BJ (cell line): ENCODE measurements around the gene SMAD6. TPM values are rescaled to one million over a fixed set of nuclear protein-coding genes. Genes with fewer than 3 reads are reported as not detected.
"Not testable (repeated sequence)": the region's sequence is repeated elsewhere in the genome, so short reads cannot be mapped to it uniquely, and the experiment has no call there.

Experiments used
- CTCF ChIA-PET: fragments of 350-600 bp; formaldehyde crosslinking; extraction: SDS; loops from one replicate; lab custom pipeline; 2021; ENCODE audit warnings: antibody characterized with exemption, inconsistent platforms; lab: Yijun Ruan, JAX
- POLR2A ChIA-PET: fragments of 300-600 bp; sonication (Branson Sonifier 250); formaldehyde crosslinking; extraction: SDS; loops from one replicate; lab custom pipeline; 2021; ENCODE audit warnings: antibody characterized with exemption; lab: Charles Lee
- DNase-seq: peaks from one replicate; pipeline ENCODE4 v3.0.0-alpha.2; 2011; ENCODE audit warnings: low read depth
- H3K27me3 ChIP-seq: 2 replicates; pipeline ENCODE4 v1.6.0; 2011; ENCODE audit warnings: low read length; ENCODE audit not compliant: control insufficient read depth, insufficient read depth
- H3K36me3 ChIP-seq: 2 replicates; pipeline ENCODE4 v1.5.1; 2011; ENCODE audit warnings: low read length; ENCODE audit not compliant: control insufficient read depth, insufficient read depth
- H3K4me3 ChIP-seq: 2 replicates; pipeline ENCODE4 v1.5.1; 2011; ENCODE audit warnings: low read depth, mild to moderate bottlenecking, control low read depth, low read length
- polyA plus RNA-seq: library from polyadenylated mRNA; depleted of rRNA; stranded (reverse); fragments of >200 nt; gene quantifications from 2 replicates; pipeline ENCODE4 v1.2.3, GENCODE V29; 2011
- TF ChIP-seq, protein P1 (sequence below): IDR thresholded peaks from 2 replicates; pipeline ENCODE4 v1.5.1; 2011; ENCODE audit warnings: low read depth, mild to moderate bottlenecking, control low read depth, inconsistent platforms, low read length, moderate library complexity; ENCODE audit not compliant: insufficient read depth

SMAD6 gene
- polyA plus RNA-seq, 1 experiment: 3.8 TPM

DNA sequence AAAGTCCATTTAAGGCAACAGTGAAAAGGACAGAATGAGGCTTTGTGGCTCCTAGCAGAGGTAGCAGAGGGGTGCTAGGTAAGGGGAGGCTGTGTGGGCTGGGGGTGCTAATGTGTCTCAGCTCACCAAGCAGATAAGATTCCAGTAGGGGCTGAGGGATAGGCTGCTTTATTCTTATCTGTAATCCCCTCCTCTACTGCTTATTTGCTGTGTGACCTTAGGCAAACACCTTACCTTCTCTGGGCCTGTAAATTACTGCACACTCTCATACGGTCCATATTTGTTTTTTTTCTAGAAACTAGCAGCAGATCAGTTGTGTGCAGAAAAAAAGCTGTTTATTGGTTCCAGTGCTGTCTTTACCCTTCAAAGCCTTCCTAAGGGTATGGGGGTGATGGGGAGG, 52.8 kb downstream of the SMAD6 start:
- ChIA-PET POLR2A (no interaction called here), CTCF (interaction anchor here (1.1 to 2.1 kb wide), 3 partner anchors 12 to 96 kb away, joined by 3 to 8 read pairs (median 3); no protein-coding TSS in a partner anchor)
- no peak overlapping the region for H3K4me3 ChIP-seq
- no peak for DNase-seq
- TF ChIP-seq, protein P1, sequence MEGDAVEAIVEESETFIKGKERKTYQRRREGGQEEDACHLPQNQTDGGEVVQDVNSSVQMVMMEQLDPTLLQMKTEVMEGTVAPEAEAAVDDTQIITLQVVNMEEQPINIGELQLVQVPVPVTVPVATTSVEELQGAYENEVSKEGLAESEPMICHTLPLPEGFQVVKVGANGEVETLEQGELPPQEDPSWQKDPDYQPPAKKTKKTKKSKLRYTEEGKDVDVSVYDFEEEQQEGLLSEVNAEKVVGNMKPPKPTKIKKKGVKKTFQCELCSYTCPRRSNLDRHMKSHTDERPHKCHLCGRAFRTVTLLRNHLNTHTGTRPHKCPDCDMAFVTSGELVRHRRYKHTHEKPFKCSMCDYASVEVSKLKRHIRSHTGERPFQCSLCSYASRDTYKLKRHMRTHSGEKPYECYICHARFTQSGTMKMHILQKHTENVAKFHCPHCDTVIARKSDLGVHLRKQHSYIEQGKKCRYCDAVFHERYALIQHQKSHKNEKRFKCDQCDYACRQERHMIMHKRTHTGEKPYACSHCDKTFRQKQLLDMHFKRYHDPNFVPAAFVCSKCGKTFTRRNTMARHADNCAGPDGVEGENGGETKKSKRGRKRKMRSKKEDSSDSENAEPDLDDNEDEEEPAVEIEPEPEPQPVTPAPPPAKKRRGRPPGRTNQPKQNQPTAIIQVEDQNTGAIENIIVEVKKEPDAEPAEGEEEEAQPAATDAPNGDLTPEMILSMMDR: no peak
- H3K36me3 ChIP-seq: peaks cover 7% of the 10 kb centered on the region
- no peaks in the 10 kb centered on the region for H3K27me3 ChIP-seq

DNA sequence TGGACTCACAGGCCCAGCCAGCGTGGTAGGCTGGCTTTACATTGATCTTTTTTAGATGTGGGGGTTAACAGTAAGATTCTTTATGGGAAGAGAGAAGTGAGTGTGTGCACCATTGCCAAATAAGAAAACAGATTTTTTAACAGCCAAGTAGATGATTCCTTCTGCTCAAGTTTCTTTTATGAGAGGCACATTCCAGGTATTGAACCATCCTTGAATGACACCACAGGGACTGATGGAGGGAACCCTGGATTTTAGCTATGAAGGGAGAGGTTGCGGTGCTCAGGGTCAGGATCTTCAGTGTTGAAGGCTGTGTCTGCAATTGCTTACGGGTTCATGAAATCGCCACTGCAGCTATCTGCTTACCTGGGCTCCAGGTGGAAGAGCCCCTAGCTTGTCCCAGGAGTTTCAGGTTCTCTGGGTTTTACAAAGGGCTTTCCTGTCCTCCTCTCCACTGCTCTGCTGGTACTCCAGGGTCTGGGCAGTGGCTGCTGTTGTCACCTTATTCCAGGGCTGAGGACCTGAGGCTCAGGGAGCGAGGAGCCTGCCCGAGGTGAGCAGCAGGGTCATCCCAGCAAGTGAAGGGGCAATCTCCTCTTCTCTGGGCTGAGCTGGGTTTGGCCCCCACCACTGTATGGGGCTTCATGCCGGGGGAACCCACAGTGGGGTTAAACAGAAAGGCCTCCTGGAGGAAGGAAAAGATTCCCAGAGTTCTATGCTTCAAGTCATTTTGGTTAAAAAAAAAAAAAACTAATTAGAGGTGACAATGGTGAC, 53.4 kb downstream of the SMAD6 start:
- Histone ChIP-seq H3K27me3 (no peaks in the 10 kb centered on the region), H3K36me3 (peaks cover 10% of the 10 kb centered on the region), H3K4me3 (no peak overlapping the region)
- CTCF ChIA-PET: interaction anchor here (0.8 to 2.1 kb wide), 2 partner anchors 35 to 96 kb away, joined by 4 to 8 read pairs; no protein-coding TSS in a partner anchor
- POLR2A ChIA-PET: no interaction called here
- DNase-seq: no peak
- TF ChIP-seq, protein P1: no peak

DNA sequence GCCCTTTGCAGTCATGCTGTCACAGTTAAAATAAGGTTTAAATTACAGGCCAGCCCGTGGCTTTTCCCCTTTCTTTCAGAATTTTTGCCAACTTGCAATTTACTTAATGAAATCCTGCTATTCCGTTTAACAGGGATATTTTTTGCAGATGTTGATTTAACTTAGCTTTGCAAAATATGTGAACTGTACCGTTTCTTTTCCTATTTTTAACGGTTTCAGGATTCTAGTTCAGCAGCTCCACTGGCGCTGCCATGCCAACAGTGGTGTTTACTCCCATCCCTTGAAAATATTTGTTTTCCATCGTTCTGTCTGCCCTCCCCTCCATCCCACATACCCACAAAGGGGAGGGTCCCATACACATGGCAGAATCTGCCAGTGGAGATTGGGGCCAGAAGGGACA, 54.3 kb downstream of the SMAD6 start:
- H3K27me3 ChIP-seq: no peaks in the 10 kb centered on the region
- ChIA-PET POLR2A (no interaction called here), CTCF (interaction anchor here (0.6 to 0.9 kb wide), 3 partner anchors 36 to 1819 kb away, joined by 3 to 4 read pairs (median 3); no protein-coding TSS in a partner anchor)

DNA sequence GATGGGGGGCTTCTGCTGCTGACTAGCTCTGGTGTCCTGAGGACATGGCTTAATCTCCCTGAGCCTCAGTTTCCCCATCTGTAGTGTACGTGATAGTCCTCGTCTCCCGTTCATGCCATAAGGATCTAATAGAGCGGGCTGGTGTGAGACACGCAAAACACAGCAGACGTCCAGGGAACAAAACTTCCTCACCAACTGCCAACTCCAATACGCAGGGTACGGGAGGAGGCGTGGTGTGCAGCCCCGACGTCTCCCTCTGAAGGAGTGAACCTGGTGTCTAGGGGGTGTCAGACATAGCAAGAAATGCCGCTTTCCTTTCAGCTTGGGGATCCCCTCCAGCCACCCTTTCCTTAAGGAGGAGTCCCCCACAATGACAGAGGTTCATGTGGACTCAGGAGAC, 55.0 kb downstream of the SMAD6 start:
- TF ChIP-seq, protein P1: no peak
- H3K4me3 ChIP-seq: no peak overlapping the region
- DNase-seq: no peak
- POLR2A ChIA-PET: no interaction called here
- CTCF ChIA-PET: interaction anchor here (0.6 to 3.6 kb wide), 3 partner anchors 17 to 1286 kb away, joined by 3 to 14 read pairs (median 4); no protein-coding TSS in a partner anchor
- no peaks in the 10 kb centered on the region for H3K27me3 ChIP-seq
- H3K36me3 ChIP-seq: peaks cover 10% of the 10 kb centered on the region

More for the DNA sequence above, 54.3 kb downstream of the SMAD6 start:
- Histone ChIP-seq H3K4me3 (no peak overlapping the region), H3K36me3 (peaks cover 10% of the 10 kb centered on the region)
- TF ChIP-seq, protein P1: no peak
- DNase-seq: no peak

DNA sequence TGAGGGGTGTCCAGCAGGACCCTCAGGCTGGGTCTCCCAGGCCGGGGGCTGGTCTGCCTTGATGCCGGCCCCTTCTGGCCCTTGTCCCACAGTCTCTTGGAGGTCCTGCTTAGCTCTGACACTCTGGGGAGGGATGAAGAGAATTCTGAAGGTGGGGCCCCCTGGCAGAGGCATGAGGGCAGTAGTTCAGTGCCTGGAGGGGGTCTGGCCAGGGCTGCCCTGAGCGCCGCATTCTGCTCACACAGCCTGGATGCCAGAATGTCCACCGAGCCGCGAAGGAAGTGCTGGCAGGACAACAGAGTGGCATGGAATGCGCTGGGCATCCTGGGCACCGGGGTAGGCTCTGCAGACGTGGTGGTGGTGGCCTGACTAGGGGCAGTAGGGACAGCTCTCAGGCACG, 55.5 kb downstream of the SMAD6 start:
- no peak for DNase-seq
- H3K27me3 ChIP-seq: no peaks in the 10 kb centered on the region
- H3K4me3 ChIP-seq: no peak overlapping the region
- TF ChIP-seq, protein P1: no peak
- ChIA-PET CTCF (interaction anchor here (3.6 kb wide), 1 partner anchor 16 kb away, joined by 14 read pairs; no protein-coding TSS in a partner anchor), POLR2A (no interaction called here)
- H3K36me3 ChIP-seq: peaks cover 10% of the 10 kb centered on the region

DNA sequence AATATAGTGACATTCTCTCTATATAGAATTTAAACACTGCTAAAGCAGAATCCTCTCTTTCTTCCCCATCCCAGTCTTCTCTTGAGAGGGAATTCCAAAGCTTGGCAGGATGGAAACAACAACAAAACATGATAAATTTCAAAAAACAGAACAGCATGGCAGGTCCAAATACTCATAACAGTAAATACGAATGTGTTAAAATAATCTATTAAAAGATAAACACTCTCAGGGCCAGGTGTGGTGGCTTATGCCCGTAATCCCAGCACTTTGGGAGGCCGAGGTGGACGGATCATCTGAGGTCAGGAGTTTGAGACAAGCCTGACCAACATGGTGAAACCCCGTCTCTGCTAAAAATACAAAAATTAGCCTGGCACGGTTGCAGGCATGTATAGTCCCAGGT, 56.2 kb downstream of the SMAD6 start:
- H3K4me3 ChIP-seq, H3K36me3 ChIP-seq, DNase-seq, H3K27me3 ChIP-seq, POLR2A ChIA-PET: not testable (repeated sequence)
- CTCF ChIA-PET: interaction anchor here (3.6 kb wide), 1 partner anchor 16 kb away, joined by 14 read pairs; no protein-coding TSS in a partner anchor
